Tibial artery (tissue), 4 donors: ENCODE measurements around the gene MXD4.

Experiments used
- DNase-seq, 2 donors: peaks; one replicate each; pipeline ENCODE4 v3.0.0-alpha.2; 2019
- H3K27ac ChIP-seq, 2 donors: fragments of 200-600 bp; sonication (generic) in 1 of 2; 1 replicate in 1 of 2; 2 replicates in 1 of 2; pipeline ENCODE4 v1.5.1; 2018 to 2019; ENCODE audit warnings: mild to moderate bottlenecking in 1 of 2
- H3K27me3 ChIP-seq, 2 donors: fragments of 200-600 bp; sonication (generic) in 1 of 2; one replicate each; pipeline versions ENCODE4 v1.5.1 to v1.6.0; 2016 to 2019
- H3K36me3 ChIP-seq, 3 donors: fragments of 200-600 bp; sonication (generic) in 2 of 3; one replicate each; pipeline ENCODE4 v1.5.1; 2016 to 2019; ENCODE audit warnings: mild to moderate bottlenecking in 2 of 3
- H3K4me1 ChIP-seq, 4 donors: fragments of 200-600 bp; sonication (generic) in 2 of 4; 1 replicate in 3 of 4; 2 replicates in 1 of 4; pipeline ENCODE4 v1.5.1; 2016 to 2019
- H3K4me3 ChIP-seq, 2 donors: fragments of 200-600 bp; sonication (generic) in 1 of 2; 1 replicate in 1 of 2; 2 replicates in 1 of 2; pipeline ENCODE4 v1.5.1; 2018 to 2019; ENCODE audit warnings: mild to moderate bottlenecking in 2 of 2
- H3K9me3 ChIP-seq, 3 donors: fragments of 200-600 bp; sonication (generic) in 1 of 3; one replicate each; pipeline ENCODE4 v1.5.1; 2016 to 2019
- intact Hi-C: fragments of 100-400 bp; cut with DNase I; formaldehyde crosslinking; loops from one replicate; pipeline ENCODE4 v1.15.0; 2023; ENCODE audit warnings: low total_unique reads
- TF ChIP-seq, protein P1 (sequence below), 2 experiments: fragments of 200-600 bp in 1 of 2; fragments of 450-650 bp in 1 of 2; IDR thresholded peaks; one replicate each; pipeline ENCODE4 v1.5.1; 2017 to 2019; ENCODE audit warnings: antibody characterized with exemption in 2 of 2, mild to moderate bottlenecking in 1 of 2, moderate library complexity in 1 of 2

Gene MXD4

DNA sequence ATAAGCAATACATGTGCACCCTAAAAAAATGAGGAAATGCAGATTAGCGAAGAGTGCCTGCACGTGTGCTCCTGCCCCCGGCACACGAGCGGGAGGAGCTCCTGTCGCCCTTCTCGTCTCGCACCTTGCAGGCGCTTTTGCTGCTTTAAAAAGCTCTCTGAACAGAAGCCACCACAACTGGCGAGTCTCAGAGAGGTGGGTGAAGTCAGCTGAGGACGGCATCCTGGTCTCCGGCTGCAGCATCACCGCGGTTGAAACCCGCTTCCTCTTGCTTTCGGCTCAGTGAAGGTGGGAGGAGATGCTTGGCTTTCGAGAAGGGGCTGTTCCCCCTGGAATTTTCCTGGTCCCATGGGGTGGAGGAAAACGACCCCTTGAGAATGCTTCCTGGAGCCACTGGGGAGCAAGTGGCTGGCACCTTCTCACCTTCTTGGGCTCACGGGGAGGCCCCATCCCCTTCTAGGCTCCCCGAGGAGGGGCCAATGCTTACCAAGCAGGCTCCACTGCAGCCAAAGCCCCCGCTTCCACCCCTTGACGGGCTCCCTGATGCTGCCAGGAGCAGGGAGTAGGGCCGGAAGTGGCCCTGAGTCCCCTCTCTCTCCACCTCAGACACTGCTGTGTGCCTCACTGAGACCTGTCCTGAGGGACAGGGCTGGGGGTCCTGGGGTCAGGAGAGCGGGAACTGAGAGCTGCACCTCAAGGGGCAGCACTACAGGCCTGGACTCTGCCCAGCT, 29.2 kb upstream of the MXD4 start:
- intact Hi-C loops = no loop called here

DNA sequence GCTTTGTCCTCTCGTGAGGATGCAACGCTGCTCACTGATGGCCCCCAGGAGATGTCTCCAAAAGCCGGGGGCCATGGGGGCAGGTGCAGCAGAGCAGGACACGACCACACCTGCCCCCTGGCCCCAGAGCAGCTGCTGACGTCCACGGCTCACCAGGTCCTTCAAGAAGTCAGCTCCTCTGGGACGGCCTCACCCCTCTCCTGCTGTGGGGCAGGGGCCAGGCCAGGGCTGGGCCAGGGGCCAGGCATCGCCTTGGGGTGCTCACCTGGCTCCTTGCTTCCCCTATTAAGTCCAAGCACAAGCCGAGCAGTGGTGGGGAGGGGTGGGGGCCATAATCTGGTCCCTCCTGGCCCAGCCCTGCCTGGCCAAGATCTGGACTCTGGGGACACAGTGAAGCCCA, 28.6 kb upstream of the MXD4 start:
- no peak overlapping the region for H3K4me3 ChIP-seq
- peak in 1 of 2 donors; percentile 57 for DNase-seq
- H3K9me3 ChIP-seq = no peaks in the 10 kb centered on the region

More for the DNA sequence above, 29.2 kb upstream of the MXD4 start:
- no peaks in the 10 kb centered on the region for H3K36me3 ChIP-seq
- H3K27me3 ChIP-seq = no peaks in the 10 kb centered on the region
- H3K4me1 ChIP-seq = no peaks in the 10 kb centered on the region
- TF ChIP-seq, protein P1, sequence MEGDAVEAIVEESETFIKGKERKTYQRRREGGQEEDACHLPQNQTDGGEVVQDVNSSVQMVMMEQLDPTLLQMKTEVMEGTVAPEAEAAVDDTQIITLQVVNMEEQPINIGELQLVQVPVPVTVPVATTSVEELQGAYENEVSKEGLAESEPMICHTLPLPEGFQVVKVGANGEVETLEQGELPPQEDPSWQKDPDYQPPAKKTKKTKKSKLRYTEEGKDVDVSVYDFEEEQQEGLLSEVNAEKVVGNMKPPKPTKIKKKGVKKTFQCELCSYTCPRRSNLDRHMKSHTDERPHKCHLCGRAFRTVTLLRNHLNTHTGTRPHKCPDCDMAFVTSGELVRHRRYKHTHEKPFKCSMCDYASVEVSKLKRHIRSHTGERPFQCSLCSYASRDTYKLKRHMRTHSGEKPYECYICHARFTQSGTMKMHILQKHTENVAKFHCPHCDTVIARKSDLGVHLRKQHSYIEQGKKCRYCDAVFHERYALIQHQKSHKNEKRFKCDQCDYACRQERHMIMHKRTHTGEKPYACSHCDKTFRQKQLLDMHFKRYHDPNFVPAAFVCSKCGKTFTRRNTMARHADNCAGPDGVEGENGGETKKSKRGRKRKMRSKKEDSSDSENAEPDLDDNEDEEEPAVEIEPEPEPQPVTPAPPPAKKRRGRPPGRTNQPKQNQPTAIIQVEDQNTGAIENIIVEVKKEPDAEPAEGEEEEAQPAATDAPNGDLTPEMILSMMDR (IDR thresholded peaks at IDR 0.05) = no peak
- no peak overlapping the region for H3K4me3 ChIP-seq
- no peak overlapping the region for H3K27ac ChIP-seq
- H3K9me3 ChIP-seq = no peaks in the 10 kb centered on the region
- peak in 1 of 2 donors; percentile 50 for DNase-seq

DNA sequence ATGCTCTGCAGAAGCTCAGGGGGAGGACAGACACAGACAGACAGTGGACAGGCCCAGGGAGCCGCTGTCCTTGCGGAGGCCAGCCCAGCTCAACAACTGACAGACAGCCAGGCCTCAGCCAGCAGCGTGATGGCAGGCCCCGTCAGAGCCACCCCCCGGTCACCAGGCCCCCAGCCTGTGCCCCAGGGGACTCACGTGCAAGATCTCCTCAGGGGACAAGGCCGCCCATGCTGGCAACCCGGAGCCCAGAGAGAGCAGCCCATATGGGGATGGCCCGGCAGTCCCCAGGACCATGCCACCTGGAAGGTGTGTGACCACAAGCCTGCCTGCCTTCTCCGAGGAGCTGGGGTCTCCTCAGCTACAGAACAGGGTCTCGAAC, 28.0 kb upstream of the MXD4 start:
- Histone ChIP-seq H3K27ac (no peak overlapping the region), H3K9me3 (no peaks in the 10 kb centered on the region), H3K4me3 (no peak overlapping the region), H3K4me1 (no peaks in the 10 kb centered on the region), H3K36me3 (no peaks in the 10 kb centered on the region), H3K27me3 (no peaks in the 10 kb centered on the region)
- TF ChIP-seq, protein P1 (IDR thresholded peaks at IDR 0.05) = no peak
- intact Hi-C loops = no loop called here
- DNase-seq = peak in 1 of 2 donors; percentile 58

More for the DNA sequence above, 28.6 kb upstream of the MXD4 start:
- TF ChIP-seq, protein P1 (IDR thresholded peaks at IDR 0.05) = no peak
- Histone ChIP-seq H3K27ac (no peak overlapping the region), H3K36me3 (no peaks in the 10 kb centered on the region), H3K27me3 (no peaks in the 10 kb centered on the region), H3K4me1 (no peaks in the 10 kb centered on the region)
- intact Hi-C loops = no loop called here

DNA sequence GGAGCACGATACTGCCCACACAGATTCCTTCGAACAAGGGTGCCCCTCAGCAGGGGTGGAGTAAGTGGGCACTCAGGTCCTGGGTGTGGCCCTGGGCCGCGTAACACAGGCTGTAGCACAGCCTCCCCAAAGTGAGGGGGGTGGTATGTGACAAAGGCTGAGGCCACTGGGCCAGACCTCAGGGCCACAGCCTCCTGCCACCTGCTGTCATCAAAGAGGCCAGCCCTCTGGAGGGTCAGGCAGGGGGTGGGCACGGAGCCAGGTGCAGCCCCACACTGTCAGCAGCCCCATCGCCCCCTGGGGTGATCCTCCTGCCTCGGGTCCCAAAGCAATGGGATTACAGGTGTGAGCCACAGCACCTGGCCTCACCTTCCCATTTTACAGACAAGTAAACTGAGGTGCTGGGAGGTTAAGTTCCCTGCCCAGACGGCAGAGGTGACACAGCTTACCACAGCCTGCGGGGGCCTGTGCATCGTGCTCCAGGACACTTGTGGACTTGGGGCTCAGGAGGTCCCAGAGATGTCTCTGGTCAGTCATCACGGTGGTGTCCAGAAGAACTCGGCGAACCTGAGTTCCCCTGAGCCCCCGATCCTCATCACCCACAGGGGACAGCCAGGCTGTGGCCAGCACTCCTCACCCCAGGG, 27.5 kb upstream of the MXD4 start:
- TF ChIP-seq, protein P1 (IDR thresholded peaks at IDR 0.05) = no peak
- H3K27ac ChIP-seq = no peak overlapping the region
- H3K4me1 ChIP-seq = no peaks in the 10 kb centered on the region
- intact Hi-C loops = no loop called here
- H3K36me3 ChIP-seq = no peaks in the 10 kb centered on the region
- H3K4me3 ChIP-seq = no peak overlapping the region
- no peaks in the 10 kb centered on the region for H3K9me3 ChIP-seq
- DNase-seq = no peak
- no peaks in the 10 kb centered on the region for H3K27me3 ChIP-seq

DNA sequence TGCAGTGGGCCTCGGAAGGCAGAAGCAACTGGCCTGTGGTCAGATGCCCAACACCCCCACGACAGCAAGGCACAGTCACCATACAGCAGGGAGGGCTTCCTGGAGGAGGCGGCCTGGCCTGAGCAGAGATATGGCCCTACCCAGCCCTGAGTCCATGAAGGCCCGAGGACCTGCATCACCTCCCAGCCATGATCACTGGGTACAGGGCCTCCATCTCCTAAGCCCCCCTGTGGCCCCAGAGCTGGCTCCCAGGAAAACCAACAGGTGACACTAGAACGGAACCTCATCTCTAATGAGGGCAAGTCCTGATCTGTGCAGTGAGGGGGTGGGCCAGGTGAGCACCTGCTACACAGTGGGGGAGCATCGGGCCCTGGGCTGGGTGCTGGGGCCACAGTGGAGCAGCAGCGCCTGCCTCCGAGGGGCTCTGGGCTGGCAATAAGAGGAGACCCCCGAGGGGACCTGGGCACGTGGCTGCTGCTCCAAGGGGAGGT, 26.2 kb upstream of the MXD4 start:
- Histone ChIP-seq H3K36me3 (no peaks in the 10 kb centered on the region), H3K4me1 (no peaks in the 10 kb centered on the region), H3K4me3 (no peak overlapping the region), H3K27ac (no peak overlapping the region), H3K9me3 (no peaks in the 10 kb centered on the region), H3K27me3 (no peaks in the 10 kb centered on the region)
- TF ChIP-seq, protein P1 (IDR thresholded peaks at IDR 0.05) = no peak
- DNase-seq = peak in 1 of 2 donors; percentile 9
- intact Hi-C loops = no loop called here
